Bronchial epithelial cell (primary cell): ENCODE measurements around the gene CLNK. TPM values are rescaled to one million over a fixed set of nuclear protein-coding genes. Genes with fewer than 3 reads are reported as not detected.

Experiments used
- DNase-seq: peaks from one replicate; pipeline ENCODE4 v3.0.0-alpha.2; 2010; ENCODE audit warnings: low read depth
- FAIRE-seq: peaks from 2 replicates; lab custom pipeline; 2011; peaks lifted over from hg19 to GRCh38; lab: Jason Lieb, UNC
- H3K27me3 ChIP-seq: 2 replicates; pipeline ENCODE4 v1.5.1; 2011; ENCODE audit warnings: low read length; ENCODE audit not compliant: control insufficient read depth, insufficient read depth
- H3K36me3 ChIP-seq: 2 replicates; pipeline ENCODE4 v1.5.1; 2011; ENCODE audit warnings: low read length; ENCODE audit not compliant: control insufficient read depth, insufficient read depth
- H3K4me3 ChIP-seq: 2 replicates; pipeline ENCODE4 v1.5.1; 2011; ENCODE audit warnings: mild to moderate bottlenecking, low read depth, low read length, control low read depth
- total RNA-seq: library from RNA; depleted of rRNA; stranded (reverse); fragments of >200 nt; gene quantifications from 2 replicates; pipeline ENCODE4 v1.2.1, GENCODE V29; 2014
- TF ChIP-seq, protein P1 (sequence below): IDR thresholded peaks from 2 replicates; pipeline ENCODE4 v1.5.1; 2011; ENCODE audit warnings: mild to moderate bottlenecking, moderate library complexity, low read length, control low read depth, inconsistent platforms; ENCODE audit not compliant: insufficient read depth, severe bottlenecking

The CLNK gene
- total RNA-seq, 1 donor from 2014 or later: not detected

DNA sequence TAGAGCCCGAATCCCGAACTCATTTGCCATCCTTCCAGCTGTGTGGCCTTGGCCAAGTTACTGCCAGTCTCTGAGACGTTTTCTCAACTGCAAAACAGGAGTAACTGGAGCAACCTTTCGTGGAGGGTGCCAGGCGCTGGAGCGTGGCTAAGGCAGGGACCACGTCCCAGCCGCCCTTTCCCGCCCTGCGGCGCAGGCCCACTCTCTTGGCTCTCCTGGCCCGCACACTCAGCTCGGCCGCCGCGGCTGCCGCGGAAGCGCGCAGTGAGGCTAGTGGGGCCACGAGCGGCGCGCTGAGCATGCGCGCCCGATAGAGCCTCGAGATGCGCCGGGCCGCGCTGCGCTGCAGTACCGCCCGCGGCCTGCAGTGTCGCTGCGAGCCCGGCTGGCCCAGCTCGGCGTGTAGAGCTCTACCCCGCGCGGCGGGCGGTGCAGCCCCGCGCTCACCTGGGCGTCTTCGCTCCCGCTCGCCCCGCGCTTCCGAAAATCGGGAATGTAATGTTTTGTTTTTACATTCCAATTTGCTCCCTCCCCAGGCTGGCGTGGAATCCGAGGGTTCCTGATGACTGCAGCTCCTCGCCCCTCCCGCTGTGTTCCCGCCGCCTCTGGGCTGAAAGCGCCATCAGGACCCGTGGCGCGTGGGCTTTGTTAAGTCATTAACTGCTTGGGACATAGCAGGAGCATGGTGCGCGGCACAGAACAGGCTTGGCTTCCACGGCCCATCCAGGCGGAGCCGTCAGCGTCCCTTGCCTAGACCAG is 223.3 kb downstream of the CLNK start:
- Histone ChIP-seq H3K27me3 (peaks cover 8% of the 10 kb centered on the region), H3K4me3 (no peak overlapping the region), H3K36me3 (no peaks in the 10 kb centered on the region)
- FAIRE-seq (no peak), DNase-seq (peak; percentile 18)
- TF ChIP-seq, protein P1, sequence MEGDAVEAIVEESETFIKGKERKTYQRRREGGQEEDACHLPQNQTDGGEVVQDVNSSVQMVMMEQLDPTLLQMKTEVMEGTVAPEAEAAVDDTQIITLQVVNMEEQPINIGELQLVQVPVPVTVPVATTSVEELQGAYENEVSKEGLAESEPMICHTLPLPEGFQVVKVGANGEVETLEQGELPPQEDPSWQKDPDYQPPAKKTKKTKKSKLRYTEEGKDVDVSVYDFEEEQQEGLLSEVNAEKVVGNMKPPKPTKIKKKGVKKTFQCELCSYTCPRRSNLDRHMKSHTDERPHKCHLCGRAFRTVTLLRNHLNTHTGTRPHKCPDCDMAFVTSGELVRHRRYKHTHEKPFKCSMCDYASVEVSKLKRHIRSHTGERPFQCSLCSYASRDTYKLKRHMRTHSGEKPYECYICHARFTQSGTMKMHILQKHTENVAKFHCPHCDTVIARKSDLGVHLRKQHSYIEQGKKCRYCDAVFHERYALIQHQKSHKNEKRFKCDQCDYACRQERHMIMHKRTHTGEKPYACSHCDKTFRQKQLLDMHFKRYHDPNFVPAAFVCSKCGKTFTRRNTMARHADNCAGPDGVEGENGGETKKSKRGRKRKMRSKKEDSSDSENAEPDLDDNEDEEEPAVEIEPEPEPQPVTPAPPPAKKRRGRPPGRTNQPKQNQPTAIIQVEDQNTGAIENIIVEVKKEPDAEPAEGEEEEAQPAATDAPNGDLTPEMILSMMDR: peak; percentile 85

DNA sequence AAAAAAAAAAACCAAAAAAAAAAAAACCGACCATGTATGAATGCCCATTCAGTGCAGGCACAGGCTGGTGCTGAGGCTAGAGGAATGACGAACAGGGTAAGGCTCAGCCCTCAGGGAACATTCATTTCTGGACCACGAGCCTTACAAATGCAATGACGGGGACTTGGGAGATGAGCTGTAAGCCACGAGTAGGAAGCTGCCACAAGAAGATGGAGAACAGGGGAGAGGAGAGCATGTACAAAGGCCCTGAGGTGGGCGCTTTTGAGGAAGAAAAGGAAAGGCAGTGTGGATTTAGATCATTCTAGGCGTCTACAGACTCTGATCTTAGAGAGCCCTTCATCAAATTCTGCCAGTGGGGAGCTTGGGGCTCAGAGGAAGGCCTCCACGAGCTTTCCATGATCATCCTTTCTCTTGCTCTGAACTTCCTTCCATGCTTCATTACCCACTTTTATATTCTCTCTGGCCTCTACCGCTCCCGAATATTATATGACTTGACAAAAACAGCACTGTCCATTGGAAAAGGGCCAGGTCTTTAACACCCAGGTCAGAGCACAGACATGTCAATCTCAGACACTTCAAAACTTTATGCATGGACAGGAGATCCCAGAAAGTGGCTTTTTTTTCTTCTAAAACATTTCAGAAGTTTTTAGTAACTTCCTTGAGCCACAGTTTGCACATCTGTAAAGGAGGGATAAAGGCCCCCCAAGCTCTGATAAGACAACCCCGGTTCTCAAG is 224.1 kb downstream of the CLNK start:
- Histone ChIP-seq H3K4me3 (no peak overlapping the region), H3K27me3 (peaks cover 8% of the 10 kb centered on the region), H3K36me3 (no peaks in the 10 kb centered on the region)
- DNase-seq (no peak), FAIRE-seq (no peak)
- TF ChIP-seq, protein P1: no peak

DNA sequence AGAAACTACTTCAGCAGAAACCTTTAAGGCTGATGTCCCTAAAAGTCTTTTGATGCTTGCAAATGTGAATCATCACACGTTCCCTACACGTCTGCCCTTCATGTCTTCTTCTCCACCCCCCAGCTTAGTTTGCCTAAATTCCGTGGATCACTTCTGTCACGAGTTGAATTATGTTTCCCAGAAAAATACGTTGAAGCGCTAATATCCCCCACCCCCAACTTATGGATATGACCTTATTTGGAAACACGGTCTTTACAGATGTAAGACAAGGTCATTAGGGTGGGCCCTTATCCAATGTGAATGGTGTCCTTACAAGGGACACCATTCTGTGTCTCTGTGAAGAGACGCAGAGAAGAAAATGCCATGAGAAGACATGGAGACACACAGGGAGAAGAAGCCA is 225.3 kb downstream of the CLNK start:
- FAIRE-seq (peak; percentile 77), DNase-seq (no peak)
- peaks cover 4% of the 10 kb centered on the region for H3K36me3 ChIP-seq
- peaks cover 8% of the 10 kb centered on the region for H3K27me3 ChIP-seq
- TF ChIP-seq, protein P1: no peak
- H3K4me3 ChIP-seq: no peak overlapping the region

DNA sequence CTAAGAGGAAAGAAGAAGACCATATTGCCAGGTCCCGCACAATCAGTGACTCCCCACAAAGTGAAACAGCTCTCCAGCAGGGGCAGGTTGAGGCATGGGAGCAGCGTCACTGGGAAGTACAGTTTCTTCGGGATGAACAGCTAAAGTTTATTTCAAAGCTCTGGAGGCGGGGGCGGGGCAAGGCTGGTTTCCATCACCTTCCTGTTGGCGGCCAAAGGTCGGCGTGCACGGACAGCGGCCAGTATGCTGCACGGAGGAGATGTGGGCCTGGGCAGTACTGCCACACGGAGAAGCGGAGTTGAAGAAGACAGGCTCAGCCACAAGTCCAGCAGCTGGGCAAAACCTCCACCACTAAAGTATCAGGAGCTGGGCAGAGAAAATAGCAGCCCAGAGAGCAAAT is 226.4 kb downstream of the CLNK start:
- TF ChIP-seq, protein P1: no peak
- peaks cover 8% of the 10 kb centered on the region for H3K27me3 ChIP-seq
- peaks cover 6% of the 10 kb centered on the region for H3K36me3 ChIP-seq
- FAIRE-seq (no peak), DNase-seq (no peak)
- no peak overlapping the region for H3K4me3 ChIP-seq

DNA sequence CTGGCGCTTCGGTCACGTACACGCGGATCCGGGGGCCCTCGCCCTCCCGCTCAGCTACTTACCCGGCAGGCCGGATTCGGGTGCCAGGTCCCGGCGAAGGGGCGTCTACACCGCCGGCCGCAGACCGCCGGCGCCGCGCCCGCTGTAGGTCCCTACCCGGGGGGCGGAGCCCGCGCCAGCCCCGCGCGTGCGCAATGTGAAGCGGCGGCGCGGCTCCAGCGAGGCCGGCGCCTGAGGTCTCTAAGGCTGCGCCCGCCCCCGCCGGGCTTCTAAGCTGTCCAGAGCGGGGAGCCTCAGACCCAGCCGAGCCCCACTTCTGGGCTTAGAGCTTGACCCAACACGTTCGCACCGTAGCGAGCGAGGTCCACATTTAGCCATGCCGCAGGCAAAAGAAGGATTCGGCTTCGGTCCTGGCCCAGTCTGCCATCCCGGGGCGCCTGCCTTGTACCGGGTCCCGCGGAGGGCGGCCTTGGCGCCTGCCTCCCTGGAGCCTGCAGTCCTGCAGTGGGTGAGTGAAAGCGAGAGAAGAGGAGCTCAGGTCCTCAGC is 227.2 kb downstream of the CLNK start, which contains the start of gene ZNF518B:
TSS of gene ZNF518B (minus strand) at position 172 of the 547 bp plus-strand sequence. CDS start 11,098 bp downstream, outside the sequence.
- Histone ChIP-seq H3K27me3 (peaks cover 6% of the 10 kb centered on the region), H3K36me3 (peaks cover 6% of the 10 kb centered on the region), H3K4me3 (peak within 1 kb of the TSS; percentile 59)
- FAIRE-seq (no peak), DNase-seq (peak; percentile 42)
- TF ChIP-seq, protein P1: no peak
